Mesodermal cell (in vitro differentiated cells): Measurements from ENCODE around the gene HNRNPK.
"Not testable (repeated sequence)": the region's sequence is repeated elsewhere in the genome, so short reads cannot be mapped to it uniquely, and the experiment has no call there.

ENCODE experiments used
- H3K27ac ChIP-seq: 2 replicates; pipeline ENCODE4 v1.7.0; 2013; ENCODE audit warnings: mild to moderate bottlenecking, low read depth, low read length, moderate library complexity; ENCODE audit not compliant: severe bottlenecking
- H3K36me3 ChIP-seq: 2 replicates; pipeline ENCODE4 v1.7.1; 2013; ENCODE audit warnings: mild to moderate bottlenecking, low read length, moderate library complexity; ENCODE audit not compliant: control insufficient read depth, insufficient read depth
- H3K4me1 ChIP-seq: one replicate; pipeline ENCODE4 v1.7.1; 2013; ENCODE audit warnings: mild to moderate bottlenecking, low read length; ENCODE audit not compliant: insufficient read depth, control insufficient read depth, poor library complexity, severe bottlenecking
- H3K4me3 ChIP-seq: 2 replicates; pipeline ENCODE4 v1.7.0; 2013; ENCODE audit warnings: low read length, control low read depth, mild to moderate bottlenecking; ENCODE audit not compliant: insufficient read depth, poor library complexity, severe bottlenecking; ENCODE audit errors: extremely low read depth
- H3K9me3 ChIP-seq: 2 replicates; pipeline ENCODE4 v1.7.1; 2013; ENCODE audit warnings: mild to moderate bottlenecking, low read length, moderate library complexity; ENCODE audit not compliant: control insufficient read depth
- WGBS, 2 experiments: methylation state at CpG; one replicate each; pipeline ENCODE4 v1.1.5; 2013; ENCODE audit warnings: missing lambda C conversion rate in 2 of 2; ENCODE audit not compliant: insufficient coverage in 2 of 2; 5-methylcytosine and 5-hydroxymethylcytosine counted together

Gene HNRNPK

DNA sequence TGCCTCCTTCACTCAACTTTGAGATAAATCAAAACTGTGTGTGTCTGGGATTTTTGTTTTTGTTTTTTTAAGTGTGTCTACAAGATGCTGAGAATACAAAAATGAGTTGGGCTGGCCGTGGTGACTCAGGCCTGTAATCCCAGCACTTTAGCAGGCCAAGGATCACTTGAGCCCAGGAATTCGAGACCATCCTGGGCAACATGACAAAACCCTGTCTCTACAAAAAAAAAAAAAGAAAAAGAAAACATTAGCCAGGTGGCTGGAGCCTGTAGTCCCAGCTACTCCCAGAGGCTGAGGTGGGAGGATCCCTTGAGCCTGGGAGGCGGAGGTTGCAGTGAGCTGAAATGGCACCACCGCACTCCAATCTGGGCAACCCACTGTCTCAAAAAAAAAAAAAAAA, 21.0 kb downstream of the HNRNPK start:
- no peak overlapping the region for H3K27ac ChIP-seq
- H3K4me1 ChIP-seq, result no peaks in the 10 kb centered on the region
- no peaks in the 10 kb centered on the region for H3K36me3 ChIP-seq
- H3K9me3 ChIP-seq, result no peaks in the 10 kb centered on the region
- no peak overlapping the region for H3K4me3 ChIP-seq
- WGBS, 2 experiments, result 84 to 100% methylated on average over 1 to 3 of the region's 4 CpGs

DNA sequence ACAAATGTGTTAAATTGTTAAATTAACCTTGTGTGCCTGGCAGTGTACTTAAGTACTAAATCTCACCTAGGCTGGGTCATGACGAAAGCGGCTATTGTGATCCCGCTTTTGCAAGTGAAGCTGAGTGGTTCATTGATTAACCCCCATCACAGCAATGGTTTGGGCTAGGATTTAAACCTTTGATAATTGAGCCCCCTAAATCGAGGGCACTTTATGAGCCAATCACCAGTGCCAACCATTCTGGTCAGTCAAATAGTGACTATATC, 22.8 kb downstream of the HNRNPK start:
- Histone ChIP-seq H3K4me1 (no peaks in the 10 kb centered on the region), H3K36me3 (peaks cover under 1% of the 10 kb centered on the region), H3K27ac (no peak overlapping the region), H3K9me3 (no peaks in the 10 kb centered on the region), H3K4me3 (peak overlapping the region; percentile 36)
- WGBS, 2 experiments, result 84% methylated on average over 4 of the region's 4 CpGs; no CpG with 5 or more reads in 1 of the 2 experiments

DNA sequence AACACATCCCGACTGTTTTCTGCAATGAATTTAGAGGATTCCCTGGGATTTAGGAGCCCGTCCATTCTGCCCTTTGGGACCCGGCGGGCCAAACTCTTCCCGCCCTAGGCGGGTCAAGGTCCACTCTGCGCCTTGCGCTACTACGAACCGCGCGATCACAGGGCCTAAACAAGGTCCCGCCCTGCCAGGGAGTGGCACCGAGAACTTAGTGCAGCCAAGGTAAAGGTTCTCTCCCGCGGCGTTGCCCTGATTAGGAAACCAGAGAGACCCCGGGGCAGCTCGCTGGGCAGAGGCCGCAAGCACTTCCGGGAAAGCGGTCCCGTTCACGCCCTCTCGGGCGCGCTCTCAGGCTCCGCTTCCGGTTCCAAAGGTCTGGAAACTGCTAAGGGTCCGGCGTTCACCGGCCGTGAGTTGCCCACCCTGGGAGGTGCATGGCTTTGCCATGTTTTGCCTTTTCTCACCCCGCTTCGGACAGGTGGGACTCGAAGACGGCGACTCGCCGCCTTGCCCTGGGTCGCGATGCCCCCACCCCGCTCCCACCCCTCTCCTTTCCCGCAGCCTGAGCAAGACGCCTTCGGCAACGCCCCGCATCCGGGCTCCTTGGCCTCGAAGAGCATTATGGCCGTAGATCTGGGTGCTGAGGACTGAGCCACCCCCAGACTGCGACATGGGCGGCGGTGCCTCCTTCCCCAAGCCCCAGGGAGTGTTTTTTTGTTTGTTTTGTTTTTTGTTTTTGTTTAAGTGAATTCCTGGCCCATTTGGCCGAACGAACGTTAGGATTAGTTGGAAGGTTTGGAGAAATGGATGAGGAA, 23.4 kb downstream of the HNRNPK start:
- H3K4me3 ChIP-seq, result peak overlapping the region; percentile 36
- WGBS, 2 experiments, result 53 to 54% methylated on average over 31 to 47 of the region's 57 CpGs
- peaks cover 3% of the 10 kb centered on the region for H3K36me3 ChIP-seq
- H3K27ac ChIP-seq, result no peak overlapping the region
- H3K9me3 ChIP-seq, result no peaks in the 10 kb centered on the region
- H3K4me1 ChIP-seq, result no peaks in the 10 kb centered on the region

DNA sequence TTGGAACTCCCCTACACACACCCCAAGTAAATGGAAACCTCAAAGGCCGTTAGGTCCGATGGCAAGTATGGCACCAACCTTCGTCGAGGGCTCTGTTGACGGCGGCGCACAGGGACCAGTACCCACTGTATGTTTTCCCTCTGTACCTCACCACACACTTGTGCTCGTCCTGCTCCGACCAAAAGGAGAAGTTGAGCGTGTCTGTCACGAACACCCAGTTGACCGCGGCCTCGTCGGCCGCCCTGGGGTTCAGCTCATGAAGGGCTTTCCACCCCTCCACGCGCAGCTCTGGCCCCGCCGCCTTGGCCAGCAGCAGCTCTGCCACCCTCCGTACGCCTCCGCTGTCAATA, 24.0 kb downstream of the HNRNPK start:
- 79 to 81% methylated on average over 21 to 23 of the region's 23 CpGs for WGBS, 2 experiments
- Histone ChIP-seq H3K4me1 (no peaks in the 10 kb centered on the region), H3K36me3 (peaks cover 3% of the 10 kb centered on the region), H3K27ac (no peak overlapping the region), H3K9me3 (no peaks in the 10 kb centered on the region), H3K4me3 (peak overlapping the region; percentile 36)

DNA sequence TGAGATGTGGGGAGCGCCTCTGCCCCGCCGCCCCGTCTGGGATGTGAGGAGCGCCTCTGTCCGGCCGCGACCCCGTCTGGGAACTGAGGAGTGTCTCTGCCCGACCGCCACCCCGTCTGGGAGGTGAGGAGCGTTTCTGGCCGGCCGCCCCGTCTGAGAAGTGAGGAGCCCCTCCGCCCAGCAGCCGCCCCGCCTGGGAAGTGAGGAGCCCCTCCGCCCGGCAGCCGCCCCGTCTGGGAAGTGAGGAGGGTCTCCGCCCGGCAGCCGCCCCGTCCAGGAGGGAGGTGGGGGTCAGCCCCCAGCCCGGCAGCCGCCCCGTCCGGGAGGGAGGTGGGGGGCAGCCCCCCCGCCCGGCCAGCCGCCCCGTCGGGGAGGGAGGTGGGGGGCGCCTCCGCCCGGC, 31.9 kb downstream of the HNRNPK start:
- WGBS, 2 experiments, result 98 to 100% methylated on average over 2 to 18 of the region's 39 CpGs

DNA sequence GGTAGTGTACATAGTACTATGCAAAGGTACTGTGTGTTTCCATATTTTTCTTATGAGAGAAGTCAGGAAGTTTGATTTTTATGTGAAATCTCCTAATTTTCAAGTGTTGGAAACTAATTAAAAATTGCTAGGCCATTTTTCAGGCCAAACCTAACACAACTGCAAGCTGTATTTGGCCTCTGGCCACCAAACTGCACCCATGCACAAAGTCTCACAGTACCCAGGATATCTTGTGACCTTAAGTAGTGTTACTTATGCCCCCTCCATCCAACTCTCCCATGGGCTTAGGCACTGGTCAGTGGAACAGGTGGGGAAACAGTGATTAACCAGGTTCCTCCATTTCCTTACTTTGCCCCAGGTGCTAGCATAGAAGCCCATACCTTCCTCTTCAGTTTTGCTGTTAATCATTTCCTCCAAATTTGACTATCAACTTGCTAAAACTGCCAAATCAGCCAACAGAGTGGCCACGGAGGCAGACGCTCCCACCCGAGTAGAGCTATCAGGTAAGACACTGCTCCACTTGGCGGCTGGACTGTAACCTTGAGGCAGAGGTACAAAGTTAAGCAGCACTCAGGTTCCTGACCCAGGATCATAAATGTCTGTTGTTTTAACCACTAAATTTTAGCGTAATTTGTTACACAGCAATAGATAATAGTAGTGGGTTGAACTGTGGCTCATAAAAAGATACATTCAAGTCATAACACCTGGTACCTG, 39.3 kb downstream of the HNRNPK start:
- 95 to 96% methylated on average over 4 of the region's 5 CpGs for WGBS, 2 experiments
- Histone ChIP-seq H3K9me3 (no peaks in the 10 kb centered on the region), H3K4me3 (no peak overlapping the region), H3K36me3 (no peaks in the 10 kb centered on the region), H3K27ac (no peak overlapping the region), H3K4me1 (no peaks in the 10 kb centered on the region)

More for the DNA sequence above, 31.9 kb downstream of the HNRNPK start:
- not testable (repeated sequence) for H3K36me3 ChIP-seq, H3K4me1 ChIP-seq, H3K4me3 ChIP-seq, H3K9me3 ChIP-seq, H3K27ac ChIP-seq

DNA sequence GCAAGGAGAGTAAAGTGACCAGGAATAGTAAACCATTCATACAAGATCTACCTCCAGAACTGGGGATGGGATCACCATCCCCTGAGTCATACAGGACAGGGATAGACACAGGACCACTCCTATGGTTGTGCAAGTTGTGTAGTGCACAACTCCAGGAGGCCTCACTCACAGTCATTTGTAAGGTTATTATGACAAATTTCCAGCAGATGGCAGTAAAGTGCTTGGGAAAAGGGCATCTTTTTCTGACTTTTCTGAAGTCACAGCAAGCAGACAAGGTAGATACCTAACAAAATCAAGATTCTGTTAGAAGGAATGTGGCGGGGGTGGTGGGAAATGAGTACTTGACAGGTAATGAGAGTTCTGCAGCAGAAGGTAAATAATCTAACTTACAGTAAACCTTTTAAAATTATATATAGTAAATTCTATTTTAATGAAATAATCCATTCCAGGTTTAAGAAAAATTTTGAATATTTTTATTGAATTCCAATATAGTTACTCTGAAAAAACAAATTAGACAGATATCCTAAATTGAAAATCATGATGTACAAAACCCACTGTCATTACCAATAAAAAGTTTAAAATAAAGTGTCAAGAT, 42.1 kb downstream of the HNRNPK start:
- peaks cover 6% of the 10 kb centered on the region for H3K4me1 ChIP-seq
- H3K9me3 ChIP-seq, result no peaks in the 10 kb centered on the region
- H3K4me3 ChIP-seq, result no peak overlapping the region
- no peak overlapping the region for H3K27ac ChIP-seq
- H3K36me3 ChIP-seq, result no peaks in the 10 kb centered on the region
- no CpG with 5 or more reads among the region's 1 CpG for WGBS, 2 experiments

DNA sequence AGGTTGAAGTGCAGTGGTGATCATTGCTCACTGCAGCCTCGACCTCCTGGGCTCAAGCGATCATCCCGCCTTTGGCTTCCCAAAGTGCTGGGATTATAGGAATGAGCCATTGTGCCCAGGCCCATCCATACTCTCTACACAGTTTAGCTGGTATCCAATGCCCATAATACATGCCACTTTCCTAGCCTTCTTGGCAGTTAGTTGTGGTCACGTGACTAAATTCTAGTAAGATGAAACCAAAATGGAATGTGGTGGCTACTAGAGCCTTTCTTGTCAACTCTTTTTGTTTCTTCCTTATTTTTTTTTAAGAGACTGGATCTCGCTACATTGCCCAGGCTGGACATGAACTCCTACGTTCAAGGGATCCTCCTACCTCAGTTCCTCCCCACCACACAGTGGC, 43.5 kb downstream of the HNRNPK start:
- Histone ChIP-seq H3K4me3 (no peak overlapping the region), H3K4me1 (peaks cover 6% of the 10 kb centered on the region), H3K36me3 (no peaks in the 10 kb centered on the region), H3K9me3 (no peaks in the 10 kb centered on the region), H3K27ac (no peak overlapping the region)
- 77 to 83% methylated on average over 6 of the region's 6 CpGs for WGBS, 2 experiments

DNA sequence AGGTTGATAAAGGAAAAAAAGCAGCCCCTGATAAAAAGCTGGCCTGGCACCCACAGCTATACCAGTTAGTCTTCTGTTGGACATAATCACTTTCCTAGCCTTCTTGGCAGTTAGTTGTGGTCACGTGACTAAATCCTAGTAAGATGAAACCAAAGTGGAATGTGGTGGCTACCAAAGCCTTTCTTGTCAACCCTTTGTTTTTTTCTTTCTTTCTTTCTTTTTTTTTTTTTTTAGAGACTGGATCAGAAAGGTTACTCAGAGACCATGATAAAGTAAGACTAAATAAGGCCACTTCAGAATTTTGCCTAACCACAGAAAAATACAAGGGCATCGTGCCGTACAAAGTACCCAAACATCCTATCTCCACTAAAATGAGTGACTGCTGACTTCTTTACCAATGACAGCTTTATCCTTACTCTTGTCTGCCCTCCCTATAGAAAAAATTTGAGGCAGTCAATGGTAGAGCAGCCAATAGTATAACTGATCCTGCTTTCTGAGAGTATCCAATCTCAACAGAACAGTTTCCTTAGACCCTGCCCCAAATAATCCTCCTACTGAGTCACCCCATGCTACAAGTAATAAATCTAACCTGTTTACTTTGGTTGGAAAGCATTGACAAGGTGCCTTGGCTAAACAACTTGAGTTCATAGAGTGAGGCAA, 44.6 kb downstream of the HNRNPK start:
- peaks cover 6% of the 10 kb centered on the region for H3K4me1 ChIP-seq
- WGBS, 2 experiments, result 92 to 100% methylated on average over 2 to 3 of the region's 3 CpGs
- no peaks in the 10 kb centered on the region for H3K9me3 ChIP-seq
- H3K27ac ChIP-seq, result no peak overlapping the region
- H3K4me3 ChIP-seq, result no peak overlapping the region
- H3K36me3 ChIP-seq, result no peaks in the 10 kb centered on the region

DNA sequence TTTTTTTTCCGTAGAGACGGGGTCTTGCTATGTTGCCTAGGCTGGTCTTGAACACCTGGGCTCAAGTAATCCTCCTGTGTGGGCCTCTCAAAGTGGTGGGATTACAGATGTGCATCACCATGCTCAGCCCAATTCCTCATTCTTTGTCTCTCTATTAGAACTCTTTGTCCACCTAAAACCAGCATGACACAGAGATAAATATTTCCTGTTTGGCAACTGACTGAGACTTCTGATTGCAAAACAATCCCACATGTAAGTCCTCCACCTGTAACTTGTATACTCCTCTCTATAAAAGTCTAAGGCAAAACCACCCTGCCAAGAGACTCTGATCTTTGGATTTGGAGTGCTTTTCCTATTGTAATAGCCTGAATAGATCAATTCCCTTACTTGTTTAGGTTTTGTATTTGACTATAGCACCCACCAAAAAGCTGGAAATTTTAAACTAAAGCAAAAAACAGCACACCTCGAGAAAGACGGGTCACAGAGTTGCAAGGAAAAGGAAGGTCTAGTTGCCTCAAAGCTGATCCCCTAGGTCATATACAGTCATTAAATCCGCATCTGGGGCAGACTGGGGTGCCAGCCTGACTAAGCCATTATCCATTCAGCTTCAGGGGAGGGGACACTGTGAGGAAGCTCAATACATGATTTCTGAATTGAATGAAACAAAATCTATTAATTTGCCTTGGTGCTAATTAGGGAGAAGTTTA, 45.3 kb downstream of the HNRNPK start:
- no peak overlapping the region for H3K27ac ChIP-seq
- 90% methylated on average over 4 of the region's 5 CpGs; no CpG with 5 or more reads in 1 of the 2 experiments for WGBS, 2 experiments
- peaks cover 6% of the 10 kb centered on the region for H3K4me1 ChIP-seq
- H3K9me3 ChIP-seq, result no peaks in the 10 kb centered on the region
- H3K36me3 ChIP-seq, result no peaks in the 10 kb centered on the region
- no peak overlapping the region for H3K4me3 ChIP-seq
